Spinal cord (tissue), 10 donors: ENCODE data around the gene DNAAF5. TPM values are rescaled to one million over a fixed set of nuclear protein-coding genes. Genes with fewer than 3 reads are reported as not detected.
"Not testable (repeated sequence)": the region's sequence is repeated elsewhere in the genome, so short reads cannot be mapped to it uniquely, and the experiment has no call there.

Source experiments
- DNase-seq, 6 donors: peaks; one replicate each; pipeline versions ENCODE4 v3.0.0 to v3.0.0-alpha.2; 2013 to 2015; ENCODE audit warnings: low spot score in 6 of 6, low read depth in 4 of 6
- H3K27ac ChIP-seq: one replicate; pipeline ENCODE4 v1.5.1; 2013; ENCODE audit warnings: low read depth, low read length, control low read depth
- H3K27me3 ChIP-seq: one replicate; pipeline ENCODE4 v1.6.1; 2013; ENCODE audit warnings: low read length; ENCODE audit not compliant: control insufficient read depth, insufficient read depth
- H3K36me3 ChIP-seq: one replicate; pipeline ENCODE4 v1.6.1; 2013; ENCODE audit warnings: low read length; ENCODE audit not compliant: control insufficient read depth, insufficient read depth
- H3K4me1 ChIP-seq: one replicate; pipeline ENCODE4 v1.6.1; 2013; ENCODE audit warnings: low read length; ENCODE audit not compliant: control insufficient read depth, insufficient read depth
- H3K4me3 ChIP-seq: one replicate; pipeline ENCODE4 v1.5.1; 2013; ENCODE audit warnings: low read depth, low read length, control low read depth
- H3K9me3 ChIP-seq: one replicate; pipeline ENCODE4 v1.6.1; 2013; ENCODE audit warnings: low read length; ENCODE audit not compliant: control insufficient read depth, insufficient read depth
- WGBS: methylation state at CpG from one replicate; pipeline ENCODE4 v1.1.5; 2013; ENCODE audit warnings: missing lambda C conversion rate; ENCODE audit not compliant: insufficient coverage; 5-methylcytosine and 5-hydroxymethylcytosine counted together
- polyA plus RNA-seq, 2 donors: library from polyadenylated mRNA; unstranded; fragments of 120-200 nt; gene quantifications; one replicate each; pipeline ENCODE4 v1.2.1, GENCODE V29; 2013; ENCODE audit not compliant: insufficient read length in 2 of 2
- total RNA-seq, 2 donors: library from RNA; depleted of rRNA in 1 of 2; stranded (reverse); fragments of 120-200 nt in 1 of 2; fragments of >200 nt in 1 of 2; gene quantifications; one replicate each; pipeline versions ENCODE4 v1.2.3 to v1.2.4, GENCODE V29; 2013 to 2014
- donor health status: healthy.

The DNAAF5 gene
- total and polyA plus RNA-seq, 4 donors = 10.9 to 23.3 (median 22.4) TPM

- H3K27me3 ChIP-seq = no peaks in the 10 kb centered on the region
- WGBS = 96% methylated on average over 4 of the region's 5 CpGs
Measured at GRCh38 chr7:738241-738640, 11.7 kb downstream of the DNAAF5 start.

GRCh38 chr7:738723-739454, 12.4 kb downstream of the DNAAF5 start:
- 90% methylated on average over 19 of the region's 24 CpGs for WGBS
- Histone ChIP-seq H3K27ac (no peak overlapping the region), H3K27me3 (no peaks in the 10 kb centered on the region), H3K4me1 (no peaks in the 10 kb centered on the region), H3K9me3 (peaks cover 2% of the 10 kb centered on the region), H3K4me3 (no peak overlapping the region), H3K36me3 (peaks cover 46% of the 10 kb centered on the region)
- DNase-seq = no peak

More at GRCh38 chr7:738241-738640, 11.7 kb downstream of the DNAAF5 start:
- no peak for DNase-seq
- no peaks in the 10 kb centered on the region for H3K4me1 ChIP-seq
- H3K27ac ChIP-seq = no peak overlapping the region
- peaks cover 2% of the 10 kb centered on the region for H3K9me3 ChIP-seq
- H3K36me3 ChIP-seq = peaks cover 43% of the 10 kb centered on the region
- H3K4me3 ChIP-seq = no peak overlapping the region

GRCh38 chr7:739455-739982, 13.0 kb downstream of the DNAAF5 start:
- no peak overlapping the region for H3K27ac ChIP-seq
- H3K36me3 ChIP-seq = peaks cover 46% of the 10 kb centered on the region
- no peak overlapping the region for H3K4me3 ChIP-seq
- no peaks in the 10 kb centered on the region for H3K27me3 ChIP-seq
- 95% methylated on average over 31 of the region's 31 CpGs for whole genome bisulfite sequencing
- H3K4me1 ChIP-seq = no peaks in the 10 kb centered on the region
- H3K9me3 ChIP-seq = no peaks in the 10 kb centered on the region
- no peak for DNase-seq

GRCh38 chr7:739983-740942, 13.8 kb downstream of the DNAAF5 start:
- Histone ChIP-seq H3K27ac (no peak overlapping the region), H3K4me1 (no peaks in the 10 kb centered on the region), H3K27me3 (no peaks in the 10 kb centered on the region), H3K4me3 (no peak overlapping the region), H3K36me3 (peaks cover 53% of the 10 kb centered on the region), H3K9me3 (no peaks in the 10 kb centered on the region)
- WGBS = 97% methylated on average over 44 of the region's 46 CpGs
- no peak for DNase-seq

GRCh38 chr7:741191-741671, 14.7 kb downstream of the DNAAF5 start:
- Histone ChIP-seq H3K27me3 (no peaks in the 10 kb centered on the region), H3K27ac (no peak overlapping the region), H3K36me3 (peaks cover 59% of the 10 kb centered on the region), H3K9me3 (no peaks in the 10 kb centered on the region), H3K4me3 (no peak overlapping the region), H3K4me1 (no peaks in the 10 kb centered on the region)
- no peak for DNase-seq
- WGBS = 98% methylated on average over 13 of the region's 17 CpGs

- no peak for DNase-seq
- Histone ChIP-seq H3K9me3 (no peaks in the 10 kb centered on the region), H3K36me3 (peaks cover 65% of the 10 kb centered on the region), H3K27ac (no peak overlapping the region), H3K4me3 (no peak overlapping the region), H3K4me1 (no peaks in the 10 kb centered on the region), H3K27me3 (no peaks in the 10 kb centered on the region)
- 92% methylated on average over 15 of the region's 15 CpGs for WGBS
Measured at GRCh38 chr7:741850-742249, 15.4 kb downstream of the DNAAF5 start.

- WGBS = 85% methylated on average over 8 of the region's 8 CpGs
- H3K4me3 ChIP-seq = no peak overlapping the region
- no peak overlapping the region for H3K27ac ChIP-seq
- H3K36me3 ChIP-seq = peaks cover 71% of the 10 kb centered on the region
- DNase-seq = no peak
- no peaks in the 10 kb centered on the region for H3K9me3 ChIP-seq
- no peaks in the 10 kb centered on the region for H3K4me1 ChIP-seq
- H3K27me3 ChIP-seq = no peaks in the 10 kb centered on the region
Measured at GRCh38 chr7:742791-743190, 16.3 kb downstream of the DNAAF5 start.

GRCh38 chr7:743341-744127, 17.0 kb downstream of the DNAAF5 start:
- H3K36me3 ChIP-seq = peaks cover 74% of the 10 kb centered on the region
- H3K4me1 ChIP-seq, H3K4me3 ChIP-seq, DNase-seq, H3K9me3 ChIP-seq, H3K27me3 ChIP-seq, H3K27ac ChIP-seq: not testable (repeated sequence)
- WGBS = 100% methylated on average over 5 of the region's 14 CpGs

- not testable (repeated sequence) for H3K9me3 ChIP-seq, H3K4me1 ChIP-seq, H3K27me3 ChIP-seq, H3K27ac ChIP-seq, DNase-seq, H3K4me3 ChIP-seq
- no CpG with 5 or more reads among the region's 5 CpGs for WGBS
- H3K36me3 ChIP-seq = peaks cover 73% of the 10 kb centered on the region
Measured at GRCh38 chr7:744128-744520, 17.6 kb downstream of the DNAAF5 start.
